ENCODE results near the gene SCGB1C1. TPM values are rescaled to one million over a fixed set of nuclear protein-coding genes. Genes with fewer than 3 reads are reported as not detected.

The SCGB1C1 gene
- total RNA-seq, 1 donor from 2014 or later, result not detected

- Mint-ChIP-seq H3K36me3 (peaks cover 6% of the 10 kb centered on the region), H3K4me3 (no peak overlapping the region), H3K27ac (no peak overlapping the region), H3K27me3 (ENCODE audit: low read depth) (no peaks in the 10 kb centered on the region), H3K4me1 (no peaks in the 10 kb centered on the region), H3K9me3 (no peaks in the 10 kb centered on the region)
- TF ChIP-seq, protein P1, sequence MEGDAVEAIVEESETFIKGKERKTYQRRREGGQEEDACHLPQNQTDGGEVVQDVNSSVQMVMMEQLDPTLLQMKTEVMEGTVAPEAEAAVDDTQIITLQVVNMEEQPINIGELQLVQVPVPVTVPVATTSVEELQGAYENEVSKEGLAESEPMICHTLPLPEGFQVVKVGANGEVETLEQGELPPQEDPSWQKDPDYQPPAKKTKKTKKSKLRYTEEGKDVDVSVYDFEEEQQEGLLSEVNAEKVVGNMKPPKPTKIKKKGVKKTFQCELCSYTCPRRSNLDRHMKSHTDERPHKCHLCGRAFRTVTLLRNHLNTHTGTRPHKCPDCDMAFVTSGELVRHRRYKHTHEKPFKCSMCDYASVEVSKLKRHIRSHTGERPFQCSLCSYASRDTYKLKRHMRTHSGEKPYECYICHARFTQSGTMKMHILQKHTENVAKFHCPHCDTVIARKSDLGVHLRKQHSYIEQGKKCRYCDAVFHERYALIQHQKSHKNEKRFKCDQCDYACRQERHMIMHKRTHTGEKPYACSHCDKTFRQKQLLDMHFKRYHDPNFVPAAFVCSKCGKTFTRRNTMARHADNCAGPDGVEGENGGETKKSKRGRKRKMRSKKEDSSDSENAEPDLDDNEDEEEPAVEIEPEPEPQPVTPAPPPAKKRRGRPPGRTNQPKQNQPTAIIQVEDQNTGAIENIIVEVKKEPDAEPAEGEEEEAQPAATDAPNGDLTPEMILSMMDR (IDR thresholded peaks at IDR 0.05; ENCODE audit: unreplicated experiment), result no peak
- no peak for DNase-seq (ENCODE audit: low spot score in 2 of 2, unreplicated experiment in 2 of 2)
Observed at GRCh38 chr11:200224-201003, 7.5 kb downstream of the SCGB1C1 start.

DNA sequence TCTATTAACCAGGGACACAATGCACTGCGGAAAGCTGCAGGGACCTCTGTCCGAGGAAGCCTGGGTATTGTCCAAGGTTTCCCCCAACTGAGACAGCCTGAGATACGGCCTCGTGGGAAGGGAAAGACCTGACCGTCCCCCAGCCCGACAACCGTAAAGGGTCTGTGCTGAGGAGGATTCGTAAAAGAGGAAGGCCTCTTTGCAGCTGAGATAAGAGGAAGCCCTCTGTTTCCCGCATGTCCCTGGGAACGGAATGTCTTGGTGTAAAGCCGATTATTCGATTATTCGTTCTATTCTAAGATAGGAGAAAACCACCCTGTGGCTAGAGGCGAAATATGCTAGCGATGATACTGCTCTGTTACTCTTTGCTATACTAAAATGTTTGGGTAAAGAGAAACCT, 9.1 kb downstream of the SCGB1C1 start:
- Mint-ChIP-seq H3K27ac (peak overlapping the region; percentile 4), H3K27me3 (ENCODE audit: low read depth) (no peaks in the 10 kb centered on the region), H3K4me1 (peaks cover 10% of the 10 kb centered on the region), H3K4me3 (no peak overlapping the region), H3K9me3 (no peaks in the 10 kb centered on the region), H3K36me3 (peaks cover 6% of the 10 kb centered on the region)
- TF ChIP-seq, protein P1 (IDR thresholded peaks at IDR 0.05; ENCODE audit: unreplicated experiment), result no peak
- no peak for DNase-seq (ENCODE audit: low spot score in 2 of 2, unreplicated experiment in 2 of 2)

- no peak overlapping the region for H3K4me3 Mint-ChIP-seq
- H3K4me1 Mint-ChIP-seq, result peaks cover 10% of the 10 kb centered on the region
- DNase-seq (ENCODE audit: low spot score in 2 of 2, unreplicated experiment in 2 of 2), result no peak
- no peaks in the 10 kb centered on the region for H3K27me3 Mint-ChIP-seq (ENCODE audit: low read depth)
- peak overlapping the region; percentile 4 for H3K27ac Mint-ChIP-seq
- H3K9me3 Mint-ChIP-seq, result no peaks in the 10 kb centered on the region
- TF ChIP-seq, protein P1 (IDR thresholded peaks at IDR 0.05; ENCODE audit: unreplicated experiment), result no peak
- peaks cover 6% of the 10 kb centered on the region for H3K36me3 Mint-ChIP-seq
Observed at GRCh38 chr11:202490-202889, 9.6 kb downstream of the SCGB1C1 start.

DNA sequence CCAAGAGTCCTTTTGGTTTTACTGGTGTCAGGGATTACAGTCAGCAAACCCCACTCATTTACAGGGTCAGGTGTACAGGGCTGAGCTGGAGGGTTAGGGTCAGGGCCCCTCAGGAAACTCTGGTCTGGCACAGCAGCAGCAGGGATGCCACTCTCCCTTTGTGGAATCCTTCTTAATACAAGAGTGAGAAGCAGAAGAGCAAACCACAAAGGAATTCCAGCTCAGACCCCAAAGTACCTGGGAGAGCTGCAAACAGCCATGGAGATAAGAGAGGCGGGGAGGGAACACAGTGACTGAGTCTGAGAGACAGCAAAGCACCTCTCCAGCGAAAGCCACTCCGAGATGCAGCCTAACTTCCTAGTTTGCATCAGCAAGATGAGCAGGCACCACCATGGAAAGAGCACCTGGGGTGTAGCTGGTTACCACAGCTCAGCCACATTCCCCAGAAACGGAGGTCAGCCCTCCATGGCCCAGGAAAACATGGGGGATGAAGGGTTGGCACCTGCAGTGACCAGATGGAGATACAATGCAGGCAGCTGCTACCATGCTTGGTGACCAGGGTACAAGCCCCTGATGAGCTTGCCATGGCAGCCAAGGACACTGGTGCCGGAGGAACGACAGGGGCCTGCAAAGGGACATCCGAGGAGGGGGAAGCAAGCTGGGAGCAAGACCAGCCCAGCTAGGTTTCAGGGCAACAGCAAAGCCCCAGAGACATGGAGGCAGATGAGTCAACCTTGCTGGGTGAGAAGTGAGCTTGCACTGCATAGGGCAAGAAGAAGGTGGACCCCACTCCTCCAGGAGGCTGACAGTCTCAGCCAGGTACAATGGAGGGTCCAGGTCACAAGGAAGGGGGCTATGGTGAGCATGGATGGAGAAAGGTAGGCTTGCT, 10.4 kb downstream of the SCGB1C1 start:
- TF ChIP-seq, protein P1 (IDR thresholded peaks at IDR 0.05; ENCODE audit: unreplicated experiment), result no peak
- no peak overlapping the region for H3K27ac Mint-ChIP-seq
- H3K36me3 Mint-ChIP-seq, result peaks cover 6% of the 10 kb centered on the region
- no peaks in the 10 kb centered on the region for H3K9me3 Mint-ChIP-seq
- H3K27me3 Mint-ChIP-seq (ENCODE audit: low read depth), result no peaks in the 10 kb centered on the region
- no peak for DNase-seq (ENCODE audit: low spot score in 2 of 2, unreplicated experiment in 2 of 2)
- H3K4me3 Mint-ChIP-seq, result no peak overlapping the region
- peaks cover 11% of the 10 kb centered on the region for H3K4me1 Mint-ChIP-seq

DNA sequence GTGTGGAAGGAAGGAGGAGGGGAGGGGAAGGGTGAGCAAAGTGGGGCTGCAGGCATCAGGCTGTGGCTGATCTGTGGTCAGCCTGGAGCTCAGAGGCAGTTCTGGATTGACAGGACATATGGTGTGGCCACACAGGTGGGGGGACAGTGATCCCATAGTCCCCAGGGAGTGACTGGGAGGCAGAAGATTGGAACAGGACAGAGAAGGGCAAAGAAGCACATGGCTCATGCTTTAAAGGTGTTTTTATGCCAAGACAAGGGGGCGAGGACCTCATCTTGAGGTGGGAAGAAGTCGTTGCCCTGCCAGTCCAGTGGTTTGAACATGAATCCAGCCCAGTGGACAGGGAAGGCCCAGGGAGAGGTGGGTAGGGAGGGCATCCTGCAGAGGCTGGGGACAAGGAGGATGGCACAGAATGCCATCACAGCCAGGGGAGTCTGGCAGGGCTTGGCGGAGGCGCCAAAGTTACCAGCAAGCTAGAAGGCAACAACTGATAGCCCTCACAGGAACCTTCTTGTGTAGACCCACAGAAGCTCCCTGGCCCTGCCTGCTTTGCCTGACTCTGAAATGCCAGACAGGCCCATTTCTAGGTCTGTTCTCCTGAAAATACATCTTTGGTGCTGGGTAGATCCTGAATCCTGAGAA, 11.2 kb downstream of the SCGB1C1 start:
- Mint-ChIP-seq H3K4me3 (no peak overlapping the region), H3K36me3 (peaks cover 6% of the 10 kb centered on the region), H3K9me3 (no peaks in the 10 kb centered on the region), H3K27ac (no peak overlapping the region), H3K27me3 (ENCODE audit: low read depth) (no peaks in the 10 kb centered on the region), H3K4me1 (peaks cover 12% of the 10 kb centered on the region)
- peak in 1 of 2 experiments; percentile 36 for DNase-seq (ENCODE audit: low spot score in 2 of 2, unreplicated experiment in 2 of 2)
- TF ChIP-seq, protein P1 (IDR thresholded peaks at IDR 0.05; ENCODE audit: unreplicated experiment), result no peak

Measured in mesothelial cell of epicardium (in vitro differentiated cells).